Umbilical cord (tissue), 2 donors: Measurements from ENCODE around the gene NPBWR2. TPM values are rescaled to one million over a fixed set of nuclear protein-coding genes. Genes with fewer than 3 reads are reported as not detected.
"Not testable (repeated sequence)": the region's sequence is repeated elsewhere in the genome, so short reads cannot be mapped to it uniquely, and the experiment has no call there.

Experiments used
- DNase-seq: peaks from one replicate; pipeline ENCODE4 v3.0.0-alpha.2; 2015; ENCODE audit warnings: low spot score
- total RNA-seq: library from RNA; depleted of rRNA; stranded (reverse); fragments of >200 nt; gene quantifications from one replicate; pipeline ENCODE4 v1.2.3, GENCODE V29; 2014; ENCODE audit warnings: low replicate concordance; ENCODE audit not compliant: insufficient read depth

NPBWR2 gene
- total RNA-seq, 1 donor from 2014 or later, result 3.9 TPM

GRCh38 chr20:64144144-64144912, 37.0 kb upstream of the NPBWR2 start:
- DNase-seq, result no peak

DNA sequence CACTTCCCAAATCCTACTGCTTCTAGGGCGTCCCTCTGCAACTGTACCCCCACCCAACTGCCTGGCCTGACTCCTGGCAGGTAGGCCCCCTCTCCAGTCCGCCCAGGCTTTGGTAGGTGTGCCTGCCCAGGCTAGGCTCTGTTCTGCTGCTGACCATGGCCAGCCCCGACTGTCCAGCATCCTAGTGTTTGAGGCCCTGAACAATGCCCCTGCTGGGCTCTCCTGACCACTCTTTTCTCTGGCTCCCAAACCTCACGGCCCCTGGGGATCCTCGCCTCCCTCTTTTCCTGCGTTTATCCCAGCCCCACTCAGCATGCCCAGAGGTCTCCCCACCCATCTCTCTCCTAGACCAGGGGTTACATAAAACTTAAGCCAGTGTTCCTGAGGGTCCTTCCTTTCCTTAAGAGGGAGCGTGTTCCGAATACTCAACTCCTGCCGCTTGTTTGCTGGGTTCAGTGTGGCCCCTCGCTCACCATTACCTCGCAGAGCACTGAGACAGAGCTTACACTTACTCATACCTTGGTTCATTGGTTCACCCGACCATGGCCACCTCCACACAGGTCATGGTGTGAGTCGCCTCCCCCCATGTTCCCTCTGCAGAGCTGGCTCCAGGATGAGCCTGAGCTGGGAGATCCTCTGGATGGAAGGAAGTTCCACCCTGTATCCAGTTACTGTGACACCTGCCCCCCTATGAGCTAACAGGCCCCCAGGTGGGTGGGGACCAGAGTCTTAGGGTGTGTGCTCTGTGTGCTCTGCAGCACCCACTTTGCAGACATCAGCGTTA, 35.8 kb upstream of the NPBWR2 start:
- DNase-seq, result no peak

- no peak for DNase-seq
Observed at GRCh38 chr20:64142590-64142989, 35.2 kb upstream of the NPBWR2 start.

DNA sequence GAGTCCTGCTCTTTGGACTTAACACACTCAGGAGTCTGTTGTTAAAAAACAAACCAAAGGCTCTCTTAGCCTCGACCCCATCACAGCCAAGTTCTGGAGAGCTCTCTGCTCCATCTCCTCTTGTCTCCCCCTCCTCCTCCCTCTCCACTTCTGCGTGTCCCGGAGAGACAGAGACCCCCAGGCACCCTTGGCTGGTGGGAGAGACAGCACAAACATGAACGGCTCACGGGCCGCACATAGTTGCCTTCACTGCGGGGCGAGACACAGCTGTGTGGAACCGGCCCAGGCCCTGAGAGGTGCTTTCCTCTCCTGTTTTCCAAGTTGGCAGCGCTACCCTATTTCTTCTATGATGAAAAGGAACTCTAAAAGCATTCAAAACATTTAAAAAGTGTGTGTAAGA, 33.6 kb upstream of the NPBWR2 start:
- DNase-seq, result no peak

DNA sequence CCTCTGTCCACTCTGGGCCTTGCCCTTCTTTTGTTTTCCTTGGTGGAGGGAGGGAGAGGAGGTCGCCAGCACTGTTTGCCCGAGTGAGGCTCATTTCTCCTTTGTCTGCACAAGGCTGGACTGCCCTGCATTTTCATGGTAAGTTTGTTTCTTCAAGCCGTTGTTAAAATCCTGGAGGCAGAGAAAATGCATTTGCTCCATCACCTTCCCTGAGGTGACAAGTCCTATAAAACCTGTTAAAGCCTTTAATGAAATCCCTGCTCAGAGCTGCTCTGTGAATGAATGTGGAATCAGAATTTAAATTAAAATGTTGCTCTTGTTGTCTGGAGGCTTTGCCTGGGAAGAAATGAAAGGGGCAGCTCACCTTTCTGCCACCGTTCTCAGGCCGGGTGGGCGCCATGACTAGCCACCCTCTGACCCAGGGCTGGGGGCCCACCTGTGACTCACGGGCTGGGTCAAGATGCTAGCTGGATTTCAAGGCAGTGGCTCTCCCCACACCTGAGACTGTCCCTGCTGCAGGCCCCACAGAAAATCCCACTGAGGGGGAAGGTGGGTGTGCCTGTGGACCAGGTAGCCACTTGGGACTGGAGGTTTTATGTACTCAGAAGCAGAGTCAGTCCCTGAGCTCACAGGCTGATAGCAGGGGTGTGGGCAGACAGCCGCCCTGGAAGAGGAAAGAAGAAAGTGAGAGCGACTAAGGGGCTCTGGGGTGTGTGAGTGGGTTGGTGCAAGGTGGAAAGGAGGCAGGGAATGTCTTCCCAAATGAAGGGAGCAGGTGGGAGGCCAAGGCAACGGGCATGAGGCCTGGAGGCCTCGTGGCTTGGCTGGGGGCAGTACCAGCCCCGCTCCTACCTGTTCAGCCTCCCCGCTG, 32.9 kb upstream of the NPBWR2 start:
- no peak for DNase-seq

- DNase-seq, result no peak
Observed at GRCh38 chr20:64139199-64140060, 32.1 kb upstream of the NPBWR2 start.

DNA sequence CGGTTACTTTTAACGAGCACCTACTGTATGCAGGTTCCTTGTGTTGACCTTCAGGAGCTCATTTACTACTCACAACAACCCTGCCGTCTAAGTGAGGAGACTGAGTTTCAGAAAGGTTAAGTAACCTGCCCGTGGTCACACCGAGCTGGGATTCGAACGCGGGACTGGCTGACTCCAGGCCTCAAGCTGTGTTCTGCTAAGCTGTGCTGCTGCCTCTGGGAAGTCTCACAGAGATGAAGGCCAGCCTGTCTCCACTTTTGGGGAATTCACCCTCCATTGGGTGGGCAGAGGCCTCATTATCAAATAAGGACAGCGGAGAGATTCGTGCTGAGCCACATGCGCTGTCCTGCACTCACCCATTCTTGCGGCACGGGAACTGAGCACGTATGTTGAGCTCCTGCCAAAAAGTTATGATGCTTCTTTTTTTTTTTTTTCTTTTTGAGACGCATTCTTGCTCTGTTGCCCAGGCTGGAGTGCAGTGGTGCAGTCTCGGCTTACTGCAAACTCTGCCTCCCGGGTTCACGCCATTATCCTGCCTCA, 31.0 kb upstream of the NPBWR2 start:
- no peak for DNase-seq

DNA sequence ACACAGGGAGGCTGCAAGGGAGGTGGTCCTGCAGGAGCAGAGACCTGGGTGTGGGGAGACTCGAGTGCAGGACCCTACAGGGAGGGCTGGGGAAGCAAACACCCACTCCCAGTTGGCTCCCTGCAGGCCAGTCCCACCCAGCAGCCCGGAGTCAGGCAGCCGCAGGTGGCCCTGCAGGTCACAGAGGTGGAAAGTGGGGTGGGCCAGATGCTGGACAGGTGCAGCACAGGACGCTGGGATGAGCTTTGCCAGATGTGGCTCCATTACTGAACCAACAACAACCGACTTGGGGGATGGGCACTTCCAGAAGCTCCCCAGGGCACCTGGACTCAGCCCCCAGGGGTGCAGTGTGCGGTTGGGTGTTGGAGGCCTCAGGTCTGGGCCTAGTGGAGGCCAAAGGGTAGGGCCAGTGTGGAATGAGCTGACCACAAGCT, 30.2 kb upstream of the NPBWR2 start:
- no peak for DNase-seq

DNA sequence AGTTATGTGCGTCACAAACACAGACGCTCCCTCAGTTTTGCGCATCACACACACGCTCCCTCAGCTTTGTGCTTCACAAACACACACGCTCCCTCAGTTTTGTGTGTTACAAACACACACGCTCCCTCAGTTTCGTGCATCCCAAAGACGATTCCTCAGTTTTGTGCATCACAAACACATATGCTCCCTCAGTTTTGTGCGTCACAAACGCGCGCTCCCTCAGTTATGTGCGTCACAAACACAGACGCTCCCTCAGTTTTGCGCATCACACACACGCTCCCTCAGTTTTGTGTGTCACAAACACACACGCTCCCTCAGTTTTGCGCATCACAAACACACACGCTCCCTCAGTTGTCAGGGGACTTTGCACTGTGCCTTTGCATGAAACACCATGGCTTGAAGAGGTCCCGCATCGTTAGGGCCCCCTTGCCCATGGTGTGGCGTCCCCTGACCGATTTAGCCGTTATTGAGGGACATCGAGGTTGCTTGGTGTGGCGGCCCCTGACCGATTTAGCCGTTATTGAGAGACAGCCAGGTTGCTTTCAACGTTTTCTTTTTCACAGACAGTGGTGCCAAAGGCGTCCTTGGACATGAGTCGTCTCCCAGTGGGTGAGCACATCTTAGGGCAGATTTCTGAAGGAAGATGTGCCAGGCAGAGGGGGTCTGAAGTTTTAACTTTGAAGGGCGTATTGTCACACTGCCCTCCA, 28.8 kb upstream of the NPBWR2 start:
- DNase-seq, result no peak

DNA sequence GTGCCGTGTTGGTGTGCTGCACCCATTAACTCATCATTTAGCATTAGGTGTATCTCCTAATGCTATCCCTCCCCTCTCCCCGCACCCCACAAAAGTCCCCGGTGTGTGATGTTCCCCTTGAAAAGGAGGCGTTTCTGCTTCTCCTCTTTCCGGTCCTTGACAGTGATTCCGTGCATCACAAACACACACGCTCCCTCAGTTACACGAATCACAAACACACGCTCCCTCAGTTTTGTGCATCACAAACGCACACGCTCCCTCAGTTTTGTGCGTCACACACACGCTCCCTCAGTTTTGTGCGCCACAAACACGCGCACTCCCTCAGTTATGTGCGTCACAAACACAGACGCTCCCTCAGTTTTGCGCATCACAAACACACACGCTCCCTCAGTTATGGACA, 27.4 kb upstream of the NPBWR2 start:
- DNase-seq, result not testable (repeated sequence)

DNA sequence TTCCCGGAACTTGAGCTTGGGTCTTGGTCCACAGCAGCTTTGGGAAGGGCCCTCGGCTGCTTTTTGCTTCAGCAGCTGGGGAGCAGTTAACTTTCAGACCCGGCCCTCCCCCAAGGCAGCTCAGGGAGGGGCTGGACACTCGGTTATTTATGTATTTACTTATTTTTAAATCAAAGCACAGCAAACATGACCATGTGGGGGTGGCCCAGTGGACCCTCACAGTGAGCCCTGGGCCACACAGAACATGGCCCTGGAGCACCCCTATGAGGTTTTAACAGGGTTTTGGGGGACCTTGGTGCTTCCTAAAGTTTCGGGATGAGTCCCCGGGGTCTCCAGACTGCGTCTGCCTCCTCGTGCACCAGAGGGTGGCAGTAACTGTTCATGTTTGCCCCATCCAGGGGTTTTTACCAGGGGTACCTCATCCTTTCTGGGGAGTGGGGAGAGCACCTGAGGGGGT, 26.6 kb upstream of the NPBWR2 start:
- no peak for DNase-seq

DNA sequence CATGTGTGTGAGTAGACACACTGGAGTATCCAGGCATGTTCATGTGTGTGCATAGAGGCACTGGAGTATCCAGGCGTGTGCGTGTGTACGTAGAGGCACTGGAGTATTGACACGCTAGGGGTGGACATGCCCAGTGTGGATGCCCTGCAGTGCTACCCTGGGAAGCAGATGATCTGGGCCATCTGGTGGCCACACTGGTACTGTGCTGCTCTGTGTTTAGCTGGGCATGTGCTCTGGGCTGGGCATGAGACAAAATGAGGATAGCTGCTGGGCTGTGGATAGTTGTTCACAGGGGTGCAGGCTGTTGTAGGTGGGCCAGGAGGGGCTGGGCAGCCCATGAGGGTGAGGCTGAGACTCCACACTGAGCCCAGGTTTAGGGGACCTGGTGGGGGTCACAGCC, 24.0 kb upstream of the NPBWR2 start:
- DNase-seq, result no peak

- DNase-seq, result no peak
Observed at GRCh38 chr20:64130876-64131275, 23.5 kb upstream of the NPBWR2 start.

GRCh38 chr20:64130271-64130670, 22.9 kb upstream of the NPBWR2 start:
- no peak for DNase-seq

DNA sequence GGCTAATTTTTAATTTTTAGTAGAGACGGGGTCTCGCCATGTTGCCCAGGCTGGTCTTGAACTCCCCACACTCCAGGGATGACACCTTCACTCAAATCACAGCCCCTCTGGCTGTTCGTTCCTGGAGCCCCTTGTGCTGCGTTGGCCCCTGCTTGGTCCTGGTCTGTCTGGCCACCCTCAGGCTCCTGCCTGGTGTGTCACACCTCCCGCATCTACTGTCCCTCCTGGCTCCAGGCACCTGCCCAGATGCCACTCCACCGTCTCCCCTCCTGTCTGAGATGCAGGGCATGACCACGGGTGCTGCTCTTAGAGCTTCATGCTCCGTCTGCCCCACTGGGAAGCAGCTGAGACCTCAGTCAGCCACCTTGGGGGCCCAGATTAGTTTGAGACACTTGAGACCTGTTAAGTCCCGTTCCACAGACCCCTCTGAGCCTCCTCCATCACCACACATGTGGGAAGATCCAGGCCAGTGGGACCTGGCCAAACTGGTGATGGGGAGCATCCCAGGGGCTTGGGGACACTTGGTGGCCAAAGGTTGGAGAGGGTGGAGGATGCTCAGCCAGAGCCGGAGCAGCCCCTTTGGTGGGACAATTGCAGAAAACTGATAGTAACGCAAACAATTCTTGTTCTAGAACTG, 21.9 kb upstream of the NPBWR2 start:
- no peak for DNase-seq

DNA sequence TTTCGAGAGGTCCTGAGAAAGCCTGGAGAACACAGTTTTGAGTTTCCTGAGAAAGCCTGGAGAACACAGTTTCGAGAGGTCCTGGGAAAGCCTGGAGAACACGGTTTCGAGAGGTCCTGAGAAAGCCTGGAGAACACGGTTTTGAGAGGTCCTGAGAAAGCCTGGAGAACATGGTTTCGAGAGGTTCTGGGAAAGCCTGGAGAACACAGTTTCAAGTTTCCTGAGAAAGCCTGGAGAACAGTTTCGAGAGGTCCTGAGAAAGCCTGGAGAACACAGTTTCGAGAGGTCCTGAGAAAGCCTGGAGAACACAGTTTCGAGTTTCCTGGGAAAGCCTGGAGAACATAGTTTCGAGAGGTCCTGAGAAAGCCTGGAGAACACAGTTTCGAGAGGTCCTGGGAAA, 16.2 kb upstream of the NPBWR2 start:
- not testable (repeated sequence) for DNase-seq

- DNase-seq, result not testable (repeated sequence)
Observed at GRCh38 chr20:64122927-64123326, 15.6 kb upstream of the NPBWR2 start.

GRCh38 chr20:64121586-64121985, 14.2 kb upstream of the NPBWR2 start:
- DNase-seq, result no peak

- no peak for DNase-seq
Observed at GRCh38 chr20:64119681-64120341, 12.4 kb upstream of the NPBWR2 start.
